Liver (tissue), 9 donors: ENCODE results near the gene KIRREL1. TPM values are rescaled to one million over a fixed set of nuclear protein-coding genes. Genes with fewer than 3 reads are reported as not detected.
A peak's percentile ranks its signal among the peaks of the same experiment; 100 is the strongest.

Experiments
- DNase-seq: peaks from one replicate; pipeline ENCODE4 v3.0.0-alpha.2; 2017; ENCODE audit warnings: low spot score
- H3K27ac ChIP-seq, 2 donors: one replicate each; pipeline ENCODE4 v1.7.0; 2013; ENCODE audit warnings: inconsistent platforms in 2 of 2, low read length in 2 of 2, control low read depth in 1 of 2, low read depth in 1 of 2, mild to moderate bottlenecking in 1 of 2
- H3K27me3 ChIP-seq, 4 donors: one replicate each; pipeline versions ENCODE4 v1.6.1 to v1.7.0; 2013; ENCODE audit warnings: low read length in 3 of 4, inconsistent platforms in 1 of 4, mild to moderate bottlenecking in 1 of 4, moderate library complexity in 1 of 4; ENCODE audit not compliant: control insufficient read depth in 4 of 4, insufficient read depth in 4 of 4
- H3K36me3 ChIP-seq, 4 donors: one replicate each; pipeline versions ENCODE4 v1.6.1 to v1.7.0; 2013; ENCODE audit warnings: low read length in 3 of 4, mild to moderate bottlenecking in 3 of 4, low read depth in 1 of 4, moderate library complexity in 1 of 4; ENCODE audit not compliant: control insufficient read depth in 4 of 4, insufficient read depth in 3 of 4
- H3K4me1 ChIP-seq, 4 donors: one replicate each; pipeline versions ENCODE4 v1.6.1 to v1.7.0; 2013; ENCODE audit warnings: low read length in 3 of 4, mild to moderate bottlenecking in 3 of 4, moderate library complexity in 1 of 4; ENCODE audit not compliant: control insufficient read depth in 4 of 4, insufficient read depth in 4 of 4
- H3K4me3 ChIP-seq, 3 donors: one replicate each; pipeline versions ENCODE4 v1.6.1 to v1.7.0; 2013; ENCODE audit warnings: low read length in 3 of 3, control low read depth in 1 of 3, low read depth in 1 of 3, mild to moderate bottlenecking in 1 of 3
- H3K9ac ChIP-seq, 2 donors: one replicate each; pipeline ENCODE4 v1.7.0; 2013; ENCODE audit warnings: low read length in 2 of 2, mild to moderate bottlenecking in 2 of 2, moderate library complexity in 2 of 2, control low read depth in 1 of 2, low read depth in 1 of 2
- H3K9me3 ChIP-seq, 4 donors: one replicate each; pipeline versions ENCODE4 v1.6.1 to v1.7.0; 2013; ENCODE audit warnings: low read length in 3 of 4; ENCODE audit not compliant: control insufficient read depth in 4 of 4
- FOXA1 ChIP-seq: IDR thresholded peaks from 2 replicates; pipeline ENCODE4 v1.6.1; 2016; ENCODE audit warnings: antibody characterized with exemption
- FOXA2 ChIP-seq: IDR thresholded peaks from 2 replicates; pipeline ENCODE4 v1.6.1; 2016; ENCODE audit warnings: antibody characterized with exemption
- GABPA ChIP-seq, 2 donors: IDR thresholded peaks in 1 of 2; conservative IDR thresholded peaks in 1 of 2; 2 replicates each; pipeline ENCODE4 v1.6.1; 2016; ENCODE audit warnings: antibody characterized with exemption in 2 of 2, mild to moderate bottlenecking in 1 of 2, moderate library complexity in 1 of 2
- HNF4A ChIP-seq, 2 donors: conservative IDR thresholded peaks; 2 replicates each; pipeline ENCODE4 v1.6.1; 2016; ENCODE audit warnings: antibody characterized with exemption in 2 of 2, mild to moderate bottlenecking in 2 of 2
- HNF4G ChIP-seq: IDR thresholded peaks from 2 replicates; pipeline ENCODE4 v1.6.1; 2016; ENCODE audit warnings: antibody characterized with exemption
- NR2F2 ChIP-seq: IDR thresholded peaks from 2 replicates; pipeline ENCODE4 v1.6.1; 2016; ENCODE audit warnings: antibody characterized with exemption
- RAD21 ChIP-seq, 2 donors: IDR thresholded peaks; 2 replicates each; pipeline ENCODE4 v1.6.1; 2016; ENCODE audit warnings: antibody characterized with exemption in 2 of 2, mild to moderate bottlenecking in 2 of 2
- RXRA ChIP-seq, 2 donors: IDR thresholded peaks; 2 replicates each; pipeline ENCODE4 v1.6.1; 2017 to 2018; ENCODE audit warnings: antibody characterized with exemption in 2 of 2, mild to moderate bottlenecking in 1 of 2
- SP1 ChIP-seq: IDR thresholded peaks from 2 replicates; pipeline ENCODE4 v1.6.1; 2018; ENCODE audit warnings: antibody characterized with exemption, mild to moderate bottlenecking
- TAF1 ChIP-seq: conservative IDR thresholded peaks from 2 replicates; pipeline ENCODE4 v1.6.1; 2016; ENCODE audit warnings: antibody characterized with exemption, mild to moderate bottlenecking
- YY1 ChIP-seq: IDR thresholded peaks from 2 replicates; pipeline ENCODE4 v1.6.1; 2016; ENCODE audit warnings: antibody characterized with exemption, mild to moderate bottlenecking
- WGBS: extraction: QIAGEN DNeasy Blood & Tissue Kit; methylation state at CpG from one replicate; pipeline ENCODE4 v1.1.7; 2013; 5-methylcytosine and 5-hydroxymethylcytosine counted together
- polyA plus RNA-seq, 2 donors: library from polyadenylated mRNA; stranded (reverse) in 1 of 2; unstranded in 1 of 2; fragments of 200-250 nt in 1 of 2; fragments of >200 nt in 1 of 2; fragmentation: Nextera tagmentation in 1 of 2; extraction: Ambion mirVana in 1 of 2; gene quantifications; one replicate each; pipeline versions ENCODE4 v1.2.1 to v1.2.3, GENCODE V29; 2013 to 2015
- total RNA-seq, 2 donors: library from RNA; depleted of rRNA; stranded (reverse); fragments of >200 nt; gene quantifications; one replicate each; pipeline ENCODE4 v1.2.3, GENCODE V29; 2014
- TF ChIP-seq, protein P1 (sequence below): IDR thresholded peaks from 2 replicates; pipeline ENCODE4 v1.6.1; 2016; ENCODE audit warnings: antibody characterized with exemption
- TF ChIP-seq, protein P2 (sequence below): IDR thresholded peaks from 2 replicates; pipeline ENCODE4 v1.6.1; 2016; ENCODE audit warnings: antibody characterized with exemption, mild to moderate bottlenecking
- TF ChIP-seq, protein P3 (sequence below): fragments of 150-350 bp; IDR thresholded peaks from 2 replicates; pipeline ENCODE4 v1.5.1; 2017; ENCODE audit warnings: improper control_type of control experiment, low read depth, low read length; ENCODE audit not compliant: missing input control
- donor health status: healthy.
- donor health status: healthy.
- donor health status: healthy.
- donor health status: healthy.
- donor health status: healthy.

Gene KIRREL1
- total and polyA plus RNA-seq, 4 donors: 0.82 to 6.0 (median 3.1) TPM

DNA sequence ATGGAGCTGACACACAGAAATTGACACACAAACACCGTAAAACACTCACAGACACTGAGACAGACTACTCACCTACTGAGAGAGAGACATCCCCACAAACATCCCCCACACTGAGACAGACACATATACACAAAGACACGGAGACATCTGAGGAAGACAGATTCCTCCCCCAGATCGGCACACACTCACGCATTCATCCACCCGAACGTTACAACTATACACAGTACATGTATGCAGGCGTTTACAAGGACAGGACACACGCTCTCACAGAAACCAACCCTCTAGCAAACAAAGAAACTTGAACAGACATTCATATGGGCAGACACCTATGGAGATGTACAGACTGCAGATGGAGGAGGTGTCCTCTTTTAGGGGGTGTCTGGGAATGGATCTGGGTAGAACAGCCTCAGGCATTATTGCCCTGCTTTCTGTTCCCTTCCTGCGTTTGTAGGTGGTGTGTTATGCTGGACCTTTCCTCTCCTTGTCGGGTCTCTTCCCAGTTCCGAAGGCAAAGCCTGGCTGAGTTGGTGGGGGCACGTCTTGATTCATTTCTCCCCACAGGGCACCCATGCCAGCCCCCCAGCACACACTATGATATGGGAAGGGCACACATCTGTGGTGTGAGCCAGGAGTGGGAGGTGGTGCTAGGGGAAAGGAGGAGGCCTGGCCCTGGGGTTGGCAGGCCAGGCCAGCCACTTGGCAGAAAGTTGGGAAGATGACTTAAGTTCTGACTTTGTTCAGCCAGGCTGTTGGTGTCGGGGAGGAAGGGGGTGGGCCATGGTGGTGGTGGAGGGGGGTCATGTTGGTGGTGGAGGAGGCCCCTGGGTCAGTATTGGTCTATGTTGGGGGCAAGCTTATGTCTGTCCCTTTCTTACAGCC is 1.5 kb downstream of the KIRREL1 start:
- no peaks in the 10 kb centered on the region for H3K36me3 ChIP-seq
- no peak for DNase-seq
- H3K4me3 ChIP-seq: peak overlapping the region in 1 of 3 donors; percentile 59
- H3K27me3 ChIP-seq: peaks cover 0 to 3% (median 1%) of the 10 kb centered on the region in 4 donors
- H3K4me1 ChIP-seq: peaks cover 0 to 8% (median 4%) of the 10 kb centered on the region in 4 donors
- H3K9ac ChIP-seq: no peak overlapping the region
- peak overlapping the region; percentile 13 to 33 for H3K27ac ChIP-seq
- H3K9me3 ChIP-seq: no peaks in the 10 kb centered on the region
- no peak for TF ChIP-seq HNF4G
- TF ChIP-seq, protein P1, sequence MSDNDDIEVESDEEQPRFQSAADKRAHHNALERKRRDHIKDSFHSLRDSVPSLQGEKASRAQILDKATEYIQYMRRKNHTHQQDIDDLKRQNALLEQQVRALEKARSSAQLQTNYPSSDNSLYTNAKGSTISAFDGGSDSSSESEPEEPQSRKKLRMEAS: no peak
- WGBS: 65% methylated on average over 13 of the region's 13 CpGs

DNA sequence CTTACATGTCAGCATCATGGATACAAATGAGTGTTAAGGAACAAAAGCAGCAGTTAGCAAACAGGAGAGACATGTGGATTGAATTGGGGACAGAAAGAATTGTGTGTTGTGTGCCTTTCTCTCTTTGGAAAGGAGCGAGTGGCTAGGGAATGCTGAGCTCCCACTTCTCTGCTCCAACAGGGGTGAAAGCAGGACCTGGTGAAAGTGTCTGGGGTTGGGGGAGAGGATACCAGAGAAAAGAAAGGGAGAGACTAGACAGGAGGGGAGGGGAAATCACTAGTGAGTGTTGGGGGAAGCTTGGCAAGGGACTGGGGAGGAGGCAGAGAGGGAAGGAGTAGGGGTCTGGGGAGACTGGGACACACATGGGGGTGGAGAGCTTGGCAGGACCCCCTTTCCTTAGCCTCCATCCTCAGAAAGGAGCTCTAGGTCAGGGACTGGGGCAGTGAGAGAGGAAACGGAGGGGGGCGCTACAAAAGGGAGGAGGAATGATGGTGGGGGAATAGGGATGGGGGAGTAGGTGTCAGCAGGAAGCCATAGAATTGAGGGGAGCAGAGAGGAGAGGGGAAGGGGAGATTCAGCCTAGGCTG is 2.2 kb downstream of the KIRREL1 start:
- Histone ChIP-seq H3K4me3 (no peak overlapping the region), H3K4me1 (peaks cover 0 to 8% (median 4%) of the 10 kb centered on the region in 4 donors), H3K27ac (peak overlapping the region; percentile 13 to 33), H3K9me3 (no peaks in the 10 kb centered on the region), H3K36me3 (no peaks in the 10 kb centered on the region), H3K9ac (no peak overlapping the region), H3K27me3 (peaks cover 0 to 3% (median 1%) of the 10 kb centered on the region in 4 donors)
- WGBS: 65% methylated on average over 3 of the region's 3 CpGs
- DNase-seq: no peak
- TF ChIP-seq SP1: no peak
- no peak for TF ChIP-seq GABPA (IDR thresholded peaks at IDR 0.05 in 1 of 2, conservative IDR thresholded peaks at IDR 0.05 in 1 of 2)
- TF ChIP-seq RAD21 (IDR thresholded peaks at IDR 0.05): no peak
- TF ChIP-seq, protein P2, sequence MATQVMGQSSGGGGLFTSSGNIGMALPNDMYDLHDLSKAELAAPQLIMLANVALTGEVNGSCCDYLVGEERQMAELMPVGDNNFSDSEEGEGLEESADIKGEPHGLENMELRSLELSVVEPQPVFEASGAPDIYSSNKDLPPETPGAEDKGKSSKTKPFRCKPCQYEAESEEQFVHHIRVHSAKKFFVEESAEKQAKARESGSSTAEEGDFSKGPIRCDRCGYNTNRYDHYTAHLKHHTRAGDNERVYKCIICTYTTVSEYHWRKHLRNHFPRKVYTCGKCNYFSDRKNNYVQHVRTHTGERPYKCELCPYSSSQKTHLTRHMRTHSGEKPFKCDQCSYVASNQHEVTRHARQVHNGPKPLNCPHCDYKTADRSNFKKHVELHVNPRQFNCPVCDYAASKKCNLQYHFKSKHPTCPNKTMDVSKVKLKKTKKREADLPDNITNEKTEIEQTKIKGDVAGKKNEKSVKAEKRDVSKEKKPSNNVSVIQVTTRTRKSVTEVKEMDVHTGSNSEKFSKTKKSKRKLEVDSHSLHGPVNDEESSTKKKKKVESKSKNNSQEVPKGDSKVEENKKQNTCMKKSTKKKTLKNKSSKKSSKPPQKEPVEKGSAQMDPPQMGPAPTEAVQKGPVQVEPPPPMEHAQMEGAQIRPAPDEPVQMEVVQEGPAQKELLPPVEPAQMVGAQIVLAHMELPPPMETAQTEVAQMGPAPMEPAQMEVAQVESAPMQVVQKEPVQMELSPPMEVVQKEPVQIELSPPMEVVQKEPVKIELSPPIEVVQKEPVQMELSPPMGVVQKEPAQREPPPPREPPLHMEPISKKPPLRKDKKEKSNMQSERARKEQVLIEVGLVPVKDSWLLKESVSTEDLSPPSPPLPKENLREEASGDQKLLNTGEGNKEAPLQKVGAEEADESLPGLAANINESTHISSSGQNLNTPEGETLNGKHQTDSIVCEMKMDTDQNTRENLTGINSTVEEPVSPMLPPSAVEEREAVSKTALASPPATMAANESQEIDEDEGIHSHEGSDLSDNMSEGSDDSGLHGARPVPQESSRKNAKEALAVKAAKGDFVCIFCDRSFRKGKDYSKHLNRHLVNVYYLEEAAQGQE: no peak
- no peak for TF ChIP-seq HNF4G
- TF ChIP-seq RXRA (IDR thresholded peaks at IDR 0.05): no peak
- no peak for TF ChIP-seq YY1
- no peak for TF ChIP-seq FOXA2
- no peak for TF ChIP-seq TAF1
- TF ChIP-seq NR2F2: no peak
- TF ChIP-seq HNF4A (conservative IDR thresholded peaks at IDR 0.05): no peak
- TF ChIP-seq, protein P1: no peak

DNA sequence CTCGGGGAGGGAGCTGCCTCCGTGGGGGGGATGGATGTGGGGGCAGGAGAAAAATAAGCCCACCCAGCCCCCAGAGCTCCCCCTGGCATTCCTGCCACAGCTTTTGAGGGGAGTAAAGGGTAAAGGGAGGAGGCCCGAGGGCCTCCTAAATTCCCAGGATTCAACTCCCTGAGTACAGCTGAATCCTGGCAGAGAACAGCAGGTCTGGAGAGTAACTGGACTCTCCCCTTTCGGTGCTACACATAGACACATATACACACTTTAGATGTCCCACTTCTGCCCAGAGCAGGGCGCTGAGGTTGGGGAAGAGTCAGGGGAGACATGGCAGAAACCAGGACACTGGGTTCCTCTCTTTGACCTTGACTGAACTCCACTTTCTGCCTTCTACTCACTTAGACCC is 3.0 kb downstream of the KIRREL1 start:
- no peaks in the 10 kb centered on the region for H3K36me3 ChIP-seq
- H3K4me3 ChIP-seq: no peak overlapping the region
- H3K27me3 ChIP-seq: peaks cover 0 to 3% (median under 1%) of the 10 kb centered on the region in 4 donors
- 79% methylated on average over 5 of the region's 5 CpGs for WGBS
- H3K9me3 ChIP-seq: no peaks in the 10 kb centered on the region
- H3K4me1 ChIP-seq: peaks cover 0 to 8% (median 4%) of the 10 kb centered on the region in 4 donors
- no peak overlapping the region for H3K27ac ChIP-seq
- H3K9ac ChIP-seq: no peak overlapping the region
- DNase-seq: no peak
- TF ChIP-seq HNF4A (conservative IDR thresholded peaks at IDR 0.05): no peak
- TF ChIP-seq, protein P3, sequence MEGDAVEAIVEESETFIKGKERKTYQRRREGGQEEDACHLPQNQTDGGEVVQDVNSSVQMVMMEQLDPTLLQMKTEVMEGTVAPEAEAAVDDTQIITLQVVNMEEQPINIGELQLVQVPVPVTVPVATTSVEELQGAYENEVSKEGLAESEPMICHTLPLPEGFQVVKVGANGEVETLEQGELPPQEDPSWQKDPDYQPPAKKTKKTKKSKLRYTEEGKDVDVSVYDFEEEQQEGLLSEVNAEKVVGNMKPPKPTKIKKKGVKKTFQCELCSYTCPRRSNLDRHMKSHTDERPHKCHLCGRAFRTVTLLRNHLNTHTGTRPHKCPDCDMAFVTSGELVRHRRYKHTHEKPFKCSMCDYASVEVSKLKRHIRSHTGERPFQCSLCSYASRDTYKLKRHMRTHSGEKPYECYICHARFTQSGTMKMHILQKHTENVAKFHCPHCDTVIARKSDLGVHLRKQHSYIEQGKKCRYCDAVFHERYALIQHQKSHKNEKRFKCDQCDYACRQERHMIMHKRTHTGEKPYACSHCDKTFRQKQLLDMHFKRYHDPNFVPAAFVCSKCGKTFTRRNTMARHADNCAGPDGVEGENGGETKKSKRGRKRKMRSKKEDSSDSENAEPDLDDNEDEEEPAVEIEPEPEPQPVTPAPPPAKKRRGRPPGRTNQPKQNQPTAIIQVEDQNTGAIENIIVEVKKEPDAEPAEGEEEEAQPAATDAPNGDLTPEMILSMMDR: no peak
- TF ChIP-seq FOXA1: no peak
- no peak for TF ChIP-seq GABPA (IDR thresholded peaks at IDR 0.05 in 1 of 2, conservative IDR thresholded peaks at IDR 0.05 in 1 of 2)
- no peak for TF ChIP-seq RAD21 (IDR thresholded peaks at IDR 0.05)
- TF ChIP-seq, protein P2: no peak
- TF ChIP-seq YY1: no peak
- no peak for TF ChIP-seq TAF1
